ENCODE results near the gene FAM53A.

FAM53A gene

GRCh38 chr4:1599491-1600210 lies 84.5 kb downstream of the FAM53A start:
- in situ Hi-C loops (cut with MboI; ENCODE audit: low pct_unique_long_range_greater_than_20kb, low sequenced_read_pairs, unreplicated experiment): no loop called here
- TF ChIP-seq CTCF (IDR thresholded peaks at IDR 0.05; ENCODE audit: extremely low read depth, insufficient read depth, missing control alignments): no peak

GRCh38 chr4:1599026-1599481 lies 85.1 kb downstream of the FAM53A start:
- DNase-seq (ENCODE audit: low spot score): no peak
- no peak for TF ChIP-seq CTCF (IDR thresholded peaks at IDR 0.05; ENCODE audit: extremely low read depth, insufficient read depth, missing control alignments)
- in situ Hi-C loops (cut with MboI; ENCODE audit: low pct_unique_long_range_greater_than_20kb, low sequenced_read_pairs, unreplicated experiment): no loop called here

More at GRCh38 chr4:1599491-1600210, 84.5 kb downstream of the FAM53A start:
- no peak for DNase-seq (ENCODE audit: low spot score)

GRCh38 chr4:1598206-1599025 lies 85.7 kb downstream of the FAM53A start:
- no peak for DNase-seq (ENCODE audit: low spot score)
- in situ Hi-C loops (cut with MboI; ENCODE audit: low pct_unique_long_range_greater_than_20kb, low sequenced_read_pairs, unreplicated experiment): no loop called here
- no peak for TF ChIP-seq CTCF (IDR thresholded peaks at IDR 0.05; ENCODE audit: extremely low read depth, insufficient read depth, missing control alignments)

- no peak for DNase-seq (ENCODE audit: low spot score)
- no peak for TF ChIP-seq CTCF (IDR thresholded peaks at IDR 0.05; ENCODE audit: extremely low read depth, insufficient read depth, missing control alignments)
- in situ Hi-C loops (cut with MboI; ENCODE audit: low pct_unique_long_range_greater_than_20kb, low sequenced_read_pairs, unreplicated experiment): no loop called here
These were observed 86.8 kb downstream of the FAM53A start for GRCh38 chr4:1597021-1597931.

GRCh38 chr4:1596393-1596792 lies 87.7 kb downstream of the FAM53A start:
- no peak for TF ChIP-seq CTCF (IDR thresholded peaks at IDR 0.05; ENCODE audit: extremely low read depth, insufficient read depth, missing control alignments)
- DNase-seq (ENCODE audit: low spot score): no peak
- in situ Hi-C loops (cut with MboI; ENCODE audit: low pct_unique_long_range_greater_than_20kb, low sequenced_read_pairs, unreplicated experiment): no loop called here

- in situ Hi-C loops (cut with MboI; ENCODE audit: low pct_unique_long_range_greater_than_20kb, low sequenced_read_pairs, unreplicated experiment): no loop called here
- DNase-seq (ENCODE audit: low spot score): no peak
- TF ChIP-seq CTCF (IDR thresholded peaks at IDR 0.05; ENCODE audit: extremely low read depth, insufficient read depth, missing control alignments): no peak
These were observed 88.3 kb downstream of the FAM53A start for GRCh38 chr4:1595789-1596325.

Data from GM13977 (cell line).